H9 (cell line): ENCODE results near the gene MORC2. TPM values are rescaled to one million over a fixed set of nuclear protein-coding genes. Genes with fewer than 3 reads are reported as not detected.

ENCODE experiments used
- DNase-seq: peaks from one replicate; pipeline ENCODE4 v3.0.0-alpha.2; 2017
- H2AFZ ChIP-seq: one replicate; pipeline ENCODE4 v1.6.1; 2013; ENCODE audit warnings: mild to moderate bottlenecking, low read length, control low read depth, moderate library complexity
- H2AK5ac ChIP-seq: 2 replicates; pipeline ENCODE4 v1.6.1; 2013; ENCODE audit warnings: low read length, control low read depth, mixed read lengths; ENCODE audit not compliant: insufficient read length
- H2BK120ac ChIP-seq: one replicate; pipeline ENCODE4 v1.6.1; 2013; ENCODE audit warnings: low read depth, mild to moderate bottlenecking, low read length, control low read depth, inconsistent platforms; ENCODE audit not compliant: poor library complexity, severe bottlenecking
- H2BK12ac ChIP-seq: 2 replicates; pipeline ENCODE4 v1.6.1; 2013; ENCODE audit warnings: low read length, control low read depth, mixed read lengths, low read depth; ENCODE audit not compliant: insufficient read length
- H2BK15ac ChIP-seq: 2 replicates; pipeline ENCODE4 v1.6.1; 2013; ENCODE audit warnings: low read depth, low read length, control low read depth
- H2BK20ac ChIP-seq: one replicate; pipeline ENCODE4 v1.6.1; 2013; ENCODE audit warnings: low read depth, mild to moderate bottlenecking, low read length, control low read depth, inconsistent platforms; ENCODE audit not compliant: poor library complexity, severe bottlenecking
- H2BK5ac ChIP-seq: 2 replicates; pipeline ENCODE4 v1.6.1; 2013; ENCODE audit warnings: low read length, control low read depth, mixed read lengths; ENCODE audit not compliant: insufficient read length
- H3K14ac ChIP-seq: 2 replicates; pipeline ENCODE4 v1.6.1; 2013; ENCODE audit warnings: low read length, control low read depth; ENCODE audit not compliant: insufficient read depth
- H3K18ac ChIP-seq: 2 replicates; pipeline ENCODE4 v1.6.1; 2013; ENCODE audit warnings: low read depth, mild to moderate bottlenecking, mixed read lengths, low read length, control low read depth; ENCODE audit not compliant: insufficient read length
- H3K23ac ChIP-seq: 2 replicates; pipeline ENCODE4 v1.6.1; 2013; ENCODE audit warnings: low read length, control low read depth, mixed read lengths, low read depth; ENCODE audit not compliant: insufficient read length
- H3K23me2 ChIP-seq: 2 replicates; pipeline ENCODE4 v1.6.1; 2013; ENCODE audit warnings: low read depth, mild to moderate bottlenecking, mixed read lengths, low read length, control low read depth; ENCODE audit not compliant: insufficient read length, poor library complexity, severe bottlenecking
- H3K27ac ChIP-seq: 2 replicates; pipeline ENCODE4 v1.5.1; 2013; ENCODE audit warnings: low read length, control low read depth, mixed read lengths, low read depth; ENCODE audit not compliant: insufficient read length
- H3K27me3 ChIP-seq: 2 replicates; pipeline ENCODE4 v1.6.1; 2013; ENCODE audit warnings: low read length, control low read depth, inconsistent platforms; ENCODE audit not compliant: insufficient read depth
- H3K4ac ChIP-seq: 2 replicates; pipeline ENCODE4 v1.6.1; 2013; ENCODE audit warnings: low read depth, mild to moderate bottlenecking, control low read depth, inconsistent platforms, low read length, moderate library complexity
- H3K4me1 ChIP-seq: 2 replicates; pipeline ENCODE4 v1.6.1; 2013; ENCODE audit warnings: low read length, control low read depth, inconsistent platforms; ENCODE audit not compliant: insufficient read depth
- H3K4me2 ChIP-seq: 2 replicates; pipeline ENCODE4 v1.6.1; 2013; ENCODE audit warnings: low read length, control low read depth, mixed read lengths; ENCODE audit not compliant: insufficient read length, insufficient read depth
- H3K56ac ChIP-seq: 2 replicates; pipeline ENCODE4 v1.6.1; 2013; ENCODE audit warnings: low read depth, mild to moderate bottlenecking, mixed read lengths, low read length, control low read depth; ENCODE audit not compliant: insufficient read length
- H3K79me1 ChIP-seq: 2 replicates; pipeline ENCODE4 v1.6.1; 2013; ENCODE audit warnings: low read depth, mild to moderate bottlenecking, moderate library complexity, low read length, control low read depth, inconsistent platforms; ENCODE audit not compliant: insufficient read depth, poor library complexity, severe bottlenecking
- H3K79me2 ChIP-seq: 2 replicates; pipeline ENCODE4 v1.6.1; 2013; ENCODE audit warnings: low read length, control low read depth, inconsistent platforms; ENCODE audit not compliant: insufficient read depth
- H3K9ac ChIP-seq: 2 replicates; pipeline ENCODE4 v1.6.1; 2013; ENCODE audit warnings: low read length, control low read depth, mixed read lengths; ENCODE audit not compliant: insufficient read length; ENCODE audit errors: extremely low read depth
- H3K9me3 ChIP-seq: one replicate; pipeline ENCODE4 v1.6.1; 2013; ENCODE audit warnings: low read depth, low read length, inconsistent platforms; ENCODE audit not compliant: control insufficient read depth
- H3T11ph ChIP-seq: one replicate; pipeline ENCODE4 v1.6.1; 2013; ENCODE audit warnings: mild to moderate bottlenecking, low read length, control low read depth, inconsistent platforms
- H4K20me1 ChIP-seq: one replicate; pipeline ENCODE4 v1.6.1; 2013; ENCODE audit not compliant: control insufficient read depth, insufficient read length, insufficient read depth
- H4K5ac ChIP-seq: 2 replicates; pipeline ENCODE4 v1.6.1; 2013; ENCODE audit warnings: low read depth, mild to moderate bottlenecking, mixed read lengths, low read length, control low read depth; ENCODE audit not compliant: insufficient read length
- H4K8ac ChIP-seq: replicated peaks from 2 replicates; pipeline ENCODE4 v1.6.1; 2013; ENCODE audit warnings: low read length, control low read depth, mixed read lengths, low read depth; ENCODE audit not compliant: insufficient read length
- H4K91ac ChIP-seq: 2 replicates; pipeline ENCODE4 v1.6.1; 2013; ENCODE audit warnings: low read depth, mild to moderate bottlenecking, moderate library complexity, mixed read lengths, low read length, control low read depth; ENCODE audit not compliant: insufficient read length
- H3K27ac Mint-ChIP-seq, 3 experiments: 2 replicates in 2 of 3; 3 replicates in 1 of 3; pipeline ENCODE4 v1.8.0; 2020 to 2021; ENCODE audit warnings: mixed read lengths in 3 of 3, mild to moderate bottlenecking in 1 of 3, moderate library complexity in 1 of 3
- H3K27me3 Mint-ChIP-seq: 2 replicates; pipeline ENCODE4 v1.8.0; 2021; ENCODE audit warnings: low read depth, mild to moderate bottlenecking, moderate library complexity, mixed read lengths
- H3K36me3 Mint-ChIP-seq, 3 experiments: 2 replicates in 2 of 3; 3 replicates in 1 of 3; pipeline ENCODE4 v1.8.0; 2020 to 2021; ENCODE audit warnings: low read depth in 3 of 3, mixed read lengths in 3 of 3; ENCODE audit not compliant: insufficient read depth in 1 of 3
- H3K4me1 Mint-ChIP-seq, 2 experiments: 2 replicates each; pipeline ENCODE4 v1.8.0; 2020; ENCODE audit warnings: mixed read lengths in 2 of 2
- H3K4me3 Mint-ChIP-seq, 2 experiments: 2 replicates in 1 of 2; 3 replicates in 1 of 2; pipeline ENCODE4 v1.8.0; 2020 to 2021; ENCODE audit warnings: mild to moderate bottlenecking in 2 of 2, mixed read lengths in 2 of 2, moderate library complexity in 1 of 2
- H3K9me3 Mint-ChIP-seq, 2 experiments: 2 replicates in 1 of 2; 3 replicates in 1 of 2; pipeline ENCODE4 v1.8.0; 2020; ENCODE audit warnings: mild to moderate bottlenecking in 2 of 2, mixed read lengths in 2 of 2, moderate library complexity in 1 of 2
- WGBS: extraction: QIAGEN DNeasy Blood & Tissue Kit; methylation state at CpG from one replicate; pipeline ENCODE4 v1.1.7; 2013; ENCODE audit warnings: missing lambda C conversion rate, low lambda C conversion rate, mixed read lengths; ENCODE audit not compliant: insufficient read length; ENCODE audit errors: extremely low coverage; 5-methylcytosine and 5-hydroxymethylcytosine counted together
- total RNA-seq: library from RNA; stranded (reverse); gene quantifications from 2 replicates; pipeline ENCODE4 v1.2.1, GENCODE V29; 2021
- TF ChIP-seq, protein P1 (sequence below): fragments of 200-600 bp; sonication (generic); conservative IDR thresholded peaks from 3 replicates; pipeline ENCODE4 v1.8.0; 2021; ENCODE audit warnings: antibody characterized with exemption, mild to moderate bottlenecking

The MORC2 gene
- total RNA-seq, 1 experiment from 2014 or later = 37.4 TPM

DNA sequence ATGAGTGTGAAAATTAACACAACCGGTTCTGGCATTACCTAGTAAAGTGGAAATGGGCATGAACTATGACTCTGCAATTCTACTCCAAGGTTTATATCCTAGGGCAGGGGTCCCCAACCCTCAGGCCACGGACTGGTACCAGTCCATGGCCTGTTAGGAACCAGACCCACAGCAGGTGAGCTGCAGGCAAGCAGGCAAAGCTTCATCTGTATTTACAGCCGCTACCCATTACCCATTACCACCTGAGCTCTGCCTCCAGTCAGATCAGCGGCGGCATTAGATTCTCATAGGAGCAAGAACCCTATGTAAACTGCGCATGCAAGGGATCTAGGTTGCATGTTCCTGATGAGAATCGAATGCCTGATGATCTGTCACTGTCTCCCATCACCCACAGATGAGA lies 49.8 kb downstream of the MORC2 start:
- H3K4ac ChIP-seq = no peak overlapping the region
- H3K23ac ChIP-seq = no peak overlapping the region
- H3K9ac ChIP-seq = no peak overlapping the region
- H3K27me3 ChIP-seq = no peaks in the 10 kb centered on the region
- no peak overlapping the region for H2BK12ac ChIP-seq
- H4K8ac ChIP-seq = no peak overlapping the region
- H3K9me3 ChIP-seq = no peaks in the 10 kb centered on the region
- H3K79me1 ChIP-seq = no peaks in the 10 kb centered on the region
- no peak for DNase-seq
- H3K9me3 Mint-ChIP-seq = peaks cover 6 to 8% of the 10 kb centered on the region in 2 experiments; a peak in 4 of 5 replicates
- TF ChIP-seq, protein P1, sequence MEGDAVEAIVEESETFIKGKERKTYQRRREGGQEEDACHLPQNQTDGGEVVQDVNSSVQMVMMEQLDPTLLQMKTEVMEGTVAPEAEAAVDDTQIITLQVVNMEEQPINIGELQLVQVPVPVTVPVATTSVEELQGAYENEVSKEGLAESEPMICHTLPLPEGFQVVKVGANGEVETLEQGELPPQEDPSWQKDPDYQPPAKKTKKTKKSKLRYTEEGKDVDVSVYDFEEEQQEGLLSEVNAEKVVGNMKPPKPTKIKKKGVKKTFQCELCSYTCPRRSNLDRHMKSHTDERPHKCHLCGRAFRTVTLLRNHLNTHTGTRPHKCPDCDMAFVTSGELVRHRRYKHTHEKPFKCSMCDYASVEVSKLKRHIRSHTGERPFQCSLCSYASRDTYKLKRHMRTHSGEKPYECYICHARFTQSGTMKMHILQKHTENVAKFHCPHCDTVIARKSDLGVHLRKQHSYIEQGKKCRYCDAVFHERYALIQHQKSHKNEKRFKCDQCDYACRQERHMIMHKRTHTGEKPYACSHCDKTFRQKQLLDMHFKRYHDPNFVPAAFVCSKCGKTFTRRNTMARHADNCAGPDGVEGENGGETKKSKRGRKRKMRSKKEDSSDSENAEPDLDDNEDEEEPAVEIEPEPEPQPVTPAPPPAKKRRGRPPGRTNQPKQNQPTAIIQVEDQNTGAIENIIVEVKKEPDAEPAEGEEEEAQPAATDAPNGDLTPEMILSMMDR = no peak
- no peak overlapping the region for H3K56ac ChIP-seq
- peaks cover 5 to 12% (median 11%) of the 10 kb centered on the region in 3 experiments; a peak in 5 of 7 replicates for H3K36me3 Mint-ChIP-seq
- H4K91ac ChIP-seq = no peak overlapping the region
- H2AK5ac ChIP-seq = no peak overlapping the region
- no peak overlapping the region for H3K18ac ChIP-seq
- H4K20me1 ChIP-seq = no peaks in the 10 kb centered on the region
- H3K27ac ChIP-seq = no peak overlapping the region
- no peak overlapping the region for H4K5ac ChIP-seq
- H2BK15ac ChIP-seq = no peak overlapping the region
- H3K23me2 ChIP-seq = no peaks in the 10 kb centered on the region
- no peak overlapping the region for H3T11ph ChIP-seq
- H2BK20ac ChIP-seq = no peak overlapping the region
- no peaks in the 10 kb centered on the region for H3K4me1 ChIP-seq
- H2AFZ ChIP-seq = no peak overlapping the region
- H3K79me2 ChIP-seq = no peaks in the 10 kb centered on the region
- H3K4me3 Mint-ChIP-seq = no peak overlapping the region
- no peak overlapping the region for H2BK5ac ChIP-seq
- H3K27ac Mint-ChIP-seq = no peak overlapping the region
- H2BK120ac ChIP-seq = no peak overlapping the region
- no peak overlapping the region for H3K4me2 ChIP-seq
- H3K4me1 Mint-ChIP-seq = peaks cover 0 to 2% of the 10 kb centered on the region in 2 experiments; a peak in 1 of 4 replicates
- H3K14ac ChIP-seq = no peak overlapping the region
- H3K27me3 Mint-ChIP-seq = no peaks in the 10 kb centered on the region; the same call in 1 of the 2 replicates
- WGBS = no CpG with 5 or more reads among the region's 7 CpGs
